Skeletal muscle cell (primary cell): ENCODE data around the gene CDKN1B.
A peak's percentile ranks its signal among the peaks of the same experiment; 100 is the strongest.
"Not testable (repeated sequence)": the region's sequence is repeated elsewhere in the genome, so short reads cannot be mapped to it uniquely, and the experiment has no call there.

ENCODE experiments used
- DNase-seq: peaks from one replicate; pipeline ENCODE4 v3.0.0-alpha.2; 2010; ENCODE audit warnings: low read depth
- H3K4me3 ChIP-seq: 2 replicates; pipeline ENCODE4 v1.5.1; 2011; ENCODE audit warnings: low read depth, mild to moderate bottlenecking, control low read depth, low read length, moderate library complexity

CDKN1B gene

GRCh38 chr12:12722435-12723148 lies 5.4 kb downstream of the CDKN1B start:
- peak overlapping the region; percentile 75 for H3K4me3 ChIP-seq
- DNase-seq: no peak

DNA sequence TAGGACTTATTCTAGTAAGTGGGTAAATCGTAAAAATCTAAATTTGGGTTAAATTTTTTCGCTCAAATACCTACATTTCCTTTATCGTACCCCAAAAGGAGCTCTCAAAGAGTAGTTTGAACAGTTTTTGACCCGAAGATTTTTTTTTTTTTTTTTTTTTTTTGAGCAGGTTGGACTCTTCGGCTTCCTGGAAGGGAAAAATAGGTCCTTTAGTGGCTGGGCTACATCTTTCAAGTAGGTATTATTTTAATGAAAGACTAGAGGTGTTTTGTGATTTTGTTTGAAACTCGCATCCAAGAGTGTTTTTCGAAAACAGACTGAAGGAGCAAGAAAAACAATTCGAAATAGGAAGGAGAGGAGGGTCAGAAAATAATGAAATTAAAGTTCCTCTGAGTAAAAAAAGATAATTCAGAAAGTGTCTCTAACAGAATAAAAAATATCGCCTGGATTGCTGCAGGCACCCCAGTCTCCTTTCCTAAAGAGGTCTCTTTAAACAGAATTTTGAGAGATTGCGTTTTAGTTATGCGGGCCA lies 6.0 kb downstream of the CDKN1B start:
- DNase-seq: no peak
- peak overlapping the region; percentile 75 for H3K4me3 ChIP-seq

- DNase-seq: no peak
- peak overlapping the region; percentile 75 for H3K4me3 ChIP-seq
Measured at GRCh38 chr12:12723681-12724420, 6.7 kb downstream of the CDKN1B start.

DNA sequence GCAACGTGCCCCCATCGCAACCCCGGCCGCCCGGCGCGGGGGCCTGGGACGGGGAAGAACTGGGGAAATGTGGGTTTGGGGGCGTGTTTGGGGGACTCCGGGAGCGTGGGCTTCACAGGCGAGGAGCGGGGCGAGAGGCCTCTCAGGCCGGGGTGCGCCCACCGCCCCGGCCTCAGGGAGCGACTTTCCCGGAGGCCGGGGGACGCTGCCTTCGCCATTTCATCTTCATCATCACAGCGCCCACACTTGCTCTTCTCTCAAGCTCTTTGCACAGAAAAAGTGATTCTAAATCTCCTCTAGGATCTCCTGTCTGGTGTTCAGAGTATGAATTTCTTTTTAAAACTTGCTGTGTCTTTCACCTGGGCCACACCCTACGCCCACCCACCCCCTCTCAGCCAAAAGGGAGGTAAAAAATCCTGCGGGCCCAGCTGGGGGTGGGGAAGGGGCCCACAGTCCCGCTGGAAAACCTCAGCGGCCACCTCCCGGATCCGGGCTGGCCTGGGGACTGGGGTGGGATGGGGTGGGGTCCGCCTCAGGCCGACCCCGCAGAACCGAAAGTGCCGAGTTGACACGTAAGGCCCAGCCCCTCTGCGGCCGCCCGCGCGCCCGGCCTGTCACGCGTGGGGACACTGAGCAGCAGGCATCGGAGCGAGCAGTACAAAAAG lies 7.4 kb downstream of the CDKN1B start:
- H3K4me3 ChIP-seq: peak overlapping the region; percentile 75
- DNase-seq: no peak

DNA sequence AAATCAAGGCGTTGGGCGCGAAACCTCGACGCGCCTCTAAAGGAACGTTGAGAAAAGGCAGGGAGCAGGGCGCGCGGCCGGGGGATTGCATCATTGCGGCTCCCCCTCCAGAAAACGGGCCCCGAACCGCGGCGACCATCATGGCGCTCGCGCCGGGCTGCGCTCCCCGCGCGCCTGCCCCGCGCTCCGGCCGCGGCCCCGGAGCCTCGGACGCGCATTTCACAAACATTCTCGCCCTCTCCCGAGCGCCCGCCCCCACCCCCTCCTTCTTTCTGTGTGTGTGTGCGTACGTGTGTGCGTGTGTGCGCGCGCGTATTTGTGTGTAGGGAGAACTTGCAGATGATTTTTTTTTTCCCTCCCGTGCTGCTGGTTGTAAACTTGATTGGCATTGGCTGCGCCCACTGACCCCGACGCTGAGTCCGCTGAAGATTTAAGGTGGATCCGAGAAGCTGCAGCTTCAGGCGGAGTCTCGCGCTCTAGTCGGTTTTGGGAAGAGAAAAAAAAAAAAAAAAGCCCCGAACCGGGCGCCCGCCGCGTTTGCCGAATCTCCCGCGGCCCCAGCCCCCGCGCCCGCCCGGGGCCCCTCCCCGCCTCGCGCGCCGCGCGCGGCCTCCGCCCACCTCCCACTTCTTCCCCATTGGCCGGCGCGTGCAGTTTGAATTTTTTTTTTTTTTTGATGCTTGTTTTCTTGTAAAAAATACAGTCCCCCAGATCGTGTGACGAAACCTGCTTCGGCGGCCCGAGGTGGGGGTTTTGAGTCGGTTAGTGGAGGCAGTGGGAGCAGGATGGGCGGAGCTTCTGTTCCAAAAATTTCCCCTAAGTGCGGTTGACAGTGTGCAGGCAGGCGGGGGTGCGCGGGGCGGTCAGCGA lies 8.2 kb downstream of the CDKN1B start:
- peak; percentile 99 for DNase-seq
- H3K4me3 ChIP-seq: peak overlapping the region; percentile 75

DNA sequence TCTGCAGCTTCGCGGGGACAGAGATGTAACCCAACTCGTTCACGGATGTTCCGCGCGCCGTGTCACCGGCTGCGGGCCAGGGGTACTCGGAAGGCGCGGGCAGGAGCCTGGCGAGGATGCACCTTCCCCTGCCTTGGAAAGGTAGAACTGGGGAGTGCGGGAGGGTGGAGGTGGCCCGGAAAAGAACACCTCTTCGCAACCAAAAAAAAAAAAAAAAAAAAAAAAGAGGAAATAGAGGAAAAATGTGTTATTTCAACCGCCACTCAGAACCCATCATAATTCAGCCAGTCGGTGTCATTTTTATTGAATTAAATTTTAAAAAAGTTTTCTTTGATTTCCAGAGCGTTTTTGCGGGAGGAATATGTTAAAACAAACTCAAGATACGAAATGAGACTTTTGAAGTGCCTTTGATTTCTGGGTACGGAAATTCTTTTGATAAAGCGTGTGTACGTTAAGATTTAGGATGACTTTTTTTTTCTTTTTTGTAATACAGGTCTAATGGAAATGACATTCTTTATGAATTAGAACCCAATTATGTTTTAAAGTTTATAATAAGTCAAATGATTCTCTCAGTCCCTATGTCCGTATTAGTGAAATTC lies 8.9 kb downstream of the CDKN1B start:
- H3K4me3 ChIP-seq: peak overlapping the region; percentile 75
- no peak for DNase-seq

- DNase-seq: peak; percentile 60
- peak overlapping the region; percentile 75 for H3K4me3 ChIP-seq
Measured at GRCh38 chr12:12726555-12727093, 9.5 kb downstream of the CDKN1B start.

DNA sequence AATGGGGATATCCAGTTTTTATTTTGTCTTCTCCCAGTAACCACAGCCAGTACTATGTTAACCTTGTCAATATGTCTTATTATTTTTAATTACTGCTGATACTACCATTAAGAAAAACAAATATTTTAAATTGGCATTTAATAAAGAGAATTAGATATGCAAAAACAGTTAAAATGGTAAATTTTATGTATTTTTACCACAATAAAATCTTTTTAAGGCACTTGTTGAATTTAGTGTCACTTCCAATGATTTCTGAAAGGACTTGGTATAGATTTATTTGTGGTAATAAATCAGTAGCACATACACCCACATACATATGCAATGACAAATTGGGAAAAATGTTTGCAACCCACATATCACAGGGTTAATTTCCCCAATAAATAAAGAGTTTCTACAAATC lies 14.0 kb downstream of the CDKN1B start:
- H3K4me3 ChIP-seq: no peak overlapping the region
- DNase-seq: no peak

DNA sequence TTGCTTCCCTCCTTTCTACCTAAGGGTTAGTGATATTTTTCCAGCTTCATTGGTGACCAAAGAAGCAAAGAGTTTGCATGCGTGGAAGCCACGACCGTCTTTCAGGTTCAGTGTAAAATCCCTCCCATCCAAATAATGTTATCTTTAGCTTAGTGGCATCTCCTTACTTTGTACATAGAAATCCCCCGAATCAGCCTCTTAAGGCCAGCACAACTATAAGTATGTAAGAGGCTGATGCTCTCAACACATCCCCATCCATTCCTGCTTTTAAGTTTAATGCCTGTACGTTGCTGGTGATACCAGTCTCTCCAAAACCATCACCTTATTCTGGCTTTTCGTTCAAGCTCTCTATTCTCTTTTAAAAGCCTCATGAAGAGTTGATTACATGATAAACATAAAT lies 14.6 kb downstream of the CDKN1B start:
- no peak for DNase-seq
- no peak overlapping the region for H3K4me3 ChIP-seq

- no peak for DNase-seq
Measured at GRCh38 chr12:12733118-12733517, 15.9 kb downstream of the CDKN1B start.

GRCh38 chr12:12734054-12734453 lies 16.9 kb downstream of the CDKN1B start:
- no peak overlapping the region for H3K4me3 ChIP-seq
- no peak for DNase-seq

More at GRCh38 chr12:12733118-12733517, 15.9 kb downstream of the CDKN1B start:
- no peak overlapping the region for H3K4me3 ChIP-seq

DNA sequence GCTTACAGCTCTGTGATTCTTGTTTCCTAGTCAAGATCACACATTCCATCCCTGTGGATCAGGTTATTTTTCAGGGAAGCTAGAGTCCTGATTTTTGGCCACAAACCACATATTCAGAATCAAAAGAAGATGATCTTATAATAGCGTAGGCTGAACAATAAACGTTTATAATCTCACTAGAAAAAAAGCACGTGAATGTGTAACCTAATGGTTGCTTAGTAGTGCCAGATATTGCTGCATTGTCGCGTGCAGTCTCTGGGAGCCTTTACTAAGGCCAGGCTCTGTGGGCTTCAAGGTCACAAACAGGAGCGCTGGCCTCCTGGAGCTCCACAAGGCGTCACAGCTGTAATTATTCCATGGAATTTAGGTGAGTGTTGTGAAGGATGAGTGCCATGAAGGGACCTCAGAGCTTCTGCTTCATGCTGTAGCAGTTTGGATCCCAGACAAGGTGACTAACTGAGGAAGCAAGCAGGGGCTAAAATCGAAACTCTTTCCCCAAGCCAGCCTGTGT lies 17.4 kb downstream of the CDKN1B start:
- DNase-seq: no peak

GRCh38 chr12:12735301-12735700 lies 18.1 kb downstream of the CDKN1B start:
- DNase-seq: no peak
- no peak overlapping the region for H3K4me3 ChIP-seq

More for the DNA sequence above, 17.4 kb downstream of the CDKN1B start:
- H3K4me3 ChIP-seq: no peak overlapping the region

DNA sequence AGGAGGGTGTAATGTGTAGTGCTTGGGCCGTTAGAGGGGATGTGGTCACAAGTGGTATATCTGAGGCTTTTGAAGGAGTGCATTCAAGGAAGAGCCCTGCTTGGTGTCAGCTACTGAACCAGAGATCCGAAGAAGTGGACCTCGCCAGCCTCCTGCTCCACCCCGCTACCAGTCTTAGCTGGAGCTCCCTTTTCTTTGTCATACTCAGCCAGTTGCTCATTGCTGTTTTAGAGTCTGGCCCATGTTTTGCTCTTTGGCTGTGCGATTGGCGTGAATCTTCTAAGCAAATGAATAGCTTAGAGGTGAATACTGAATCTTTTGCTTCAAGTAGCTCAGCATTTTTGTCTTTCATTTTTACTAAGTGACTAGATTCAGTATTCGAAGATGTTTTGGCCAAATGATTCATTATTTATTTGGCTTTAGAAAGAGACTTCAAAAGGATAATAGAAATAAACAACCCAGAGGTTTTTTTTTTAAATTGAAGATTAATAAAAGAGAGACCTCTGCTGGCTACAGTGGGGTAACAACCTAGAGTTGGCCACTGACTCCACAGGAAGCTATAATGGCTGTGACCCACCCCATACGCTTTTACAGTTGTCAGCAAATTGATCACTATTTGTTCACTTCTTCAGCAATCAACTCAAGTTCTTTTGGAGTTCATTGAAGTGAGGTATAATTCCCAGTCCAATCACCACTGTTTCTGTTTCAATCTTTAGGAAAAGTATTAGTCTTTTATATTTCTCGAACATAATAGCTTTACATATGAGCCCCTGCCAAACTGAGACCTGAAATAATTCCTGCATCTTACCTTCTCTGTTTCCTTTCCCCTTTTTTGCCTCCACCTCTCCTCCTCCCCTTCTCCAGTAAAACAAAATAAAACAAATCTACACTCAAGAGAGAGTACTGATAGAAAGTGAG lies 19.9 kb downstream of the CDKN1B start:
- no peak for DNase-seq
- H3K4me3 ChIP-seq: no peak overlapping the region

GRCh38 chr12:12738152-12738551 lies 21.0 kb downstream of the CDKN1B start:
- DNase-seq, H3K4me3 ChIP-seq: not testable (repeated sequence)

- no peak overlapping the region for H3K4me3 ChIP-seq
- DNase-seq: no peak
Measured at GRCh38 chr12:12741660-12742059, 24.5 kb downstream of the CDKN1B start.

DNA sequence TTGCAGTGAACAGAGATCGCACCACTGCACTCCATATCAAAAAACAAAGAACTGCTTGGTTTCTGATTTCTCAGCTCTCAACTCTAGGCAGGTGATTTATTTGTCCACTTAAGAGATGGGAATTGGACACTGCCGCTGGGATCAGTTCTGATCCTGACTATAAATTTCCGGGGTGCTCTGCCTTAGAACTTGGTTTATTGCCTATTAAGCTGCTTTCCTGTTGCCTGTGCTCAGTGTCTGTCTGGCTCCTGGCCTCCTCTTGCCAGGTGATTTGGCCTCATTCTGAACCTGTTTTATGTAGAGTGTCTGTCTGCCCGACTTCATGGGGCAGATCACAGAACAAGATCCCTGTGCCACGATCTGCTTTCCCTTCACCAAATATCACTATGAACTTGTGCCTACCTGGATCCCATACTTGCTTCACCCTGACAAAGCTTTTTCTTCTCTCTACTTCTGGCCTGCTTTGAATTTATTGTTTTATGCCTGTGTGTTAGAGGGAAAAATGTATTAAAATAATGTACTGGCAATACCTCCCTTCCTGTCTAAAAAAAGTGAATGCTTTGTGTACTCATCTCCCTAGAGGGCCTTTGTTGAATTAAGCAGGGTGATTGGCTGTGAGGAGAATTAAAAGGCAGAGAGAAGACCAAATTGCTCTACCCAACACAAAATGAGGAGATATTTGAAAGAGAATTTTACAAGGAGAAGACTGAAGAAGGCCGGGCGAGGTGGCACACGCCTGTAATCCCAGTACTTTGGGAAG lies 27.6 kb downstream of the CDKN1B start:
- H3K4me3 ChIP-seq: no peak overlapping the region
- no peak for DNase-seq
